Glomerular visceral epithelial cell (primary cell): ENCODE results near the gene FBXL22.

Experiments used
- DNase-seq: peaks from one replicate; pipeline ENCODE4 v3.0.0-alpha.2; 2016; ENCODE audit errors: extremely low spot score

Gene FBXL22

DNA sequence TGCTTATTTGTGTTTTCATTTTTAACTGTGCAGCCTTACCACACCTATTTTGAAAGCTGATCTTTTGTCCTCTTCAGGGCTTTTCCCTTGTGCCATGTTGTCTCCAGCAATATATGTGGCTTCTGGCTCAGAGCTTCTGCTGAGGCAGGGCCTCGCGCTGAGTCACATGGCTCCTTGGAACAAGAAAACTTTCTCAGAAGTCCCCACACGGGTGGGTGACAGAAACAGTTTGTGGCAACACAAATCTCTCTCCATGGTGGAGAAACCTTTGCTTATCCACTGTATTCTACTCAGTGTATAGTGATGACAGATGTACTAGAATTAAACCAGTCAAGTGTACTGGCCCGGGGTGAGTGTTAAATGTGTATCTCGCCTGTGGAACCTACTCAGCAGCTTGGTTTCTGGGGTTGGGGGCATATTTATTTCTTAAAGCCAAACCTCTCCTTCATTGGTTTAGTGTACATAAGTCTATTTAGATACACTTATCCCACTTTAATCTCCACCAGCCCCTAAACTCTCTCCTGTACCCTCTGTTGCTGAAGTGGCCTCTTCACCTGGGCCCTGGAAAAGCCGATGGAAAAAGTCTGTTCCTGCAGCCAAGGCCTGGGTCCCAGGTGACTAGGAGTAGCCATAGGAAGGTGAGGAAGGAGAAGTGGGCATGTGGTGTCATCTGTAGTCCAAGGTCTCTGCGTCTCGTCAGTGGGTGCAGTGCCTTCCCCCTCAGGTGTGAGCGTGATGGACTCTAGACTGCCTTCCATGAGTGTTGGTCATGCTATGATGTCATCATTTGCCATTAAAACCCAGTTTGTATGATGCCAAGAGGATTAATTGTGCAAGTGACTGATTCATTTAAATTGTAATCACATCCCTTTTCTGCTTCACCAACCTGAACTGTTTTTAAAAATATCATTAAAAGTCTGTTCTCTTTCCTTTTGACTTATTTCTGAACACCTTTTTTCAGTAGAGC, 3.2 kb upstream of the FBXL22 start:
- no peak for DNase-seq

DNA sequence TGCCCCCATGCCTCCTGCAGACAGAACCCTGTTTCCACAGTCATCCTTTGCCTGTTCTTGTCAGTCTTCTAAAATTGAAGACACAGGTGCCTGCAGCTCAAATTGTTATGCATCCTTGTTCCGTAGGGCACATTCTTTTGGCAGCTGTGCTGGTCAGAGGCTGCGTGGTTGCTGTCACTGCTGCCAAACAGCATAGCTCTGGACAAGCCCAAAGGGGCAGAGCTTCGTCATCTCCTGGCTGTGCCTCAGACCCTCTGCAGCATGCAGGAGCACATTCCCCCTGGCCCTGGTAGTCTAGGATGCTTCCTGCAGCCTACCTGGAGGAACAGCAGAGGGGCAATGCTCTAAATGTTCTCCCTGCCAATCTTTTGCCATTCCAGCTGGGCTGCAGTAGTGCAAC, 2.1 kb upstream of the FBXL22 start:
- DNase-seq = no peak

DNA sequence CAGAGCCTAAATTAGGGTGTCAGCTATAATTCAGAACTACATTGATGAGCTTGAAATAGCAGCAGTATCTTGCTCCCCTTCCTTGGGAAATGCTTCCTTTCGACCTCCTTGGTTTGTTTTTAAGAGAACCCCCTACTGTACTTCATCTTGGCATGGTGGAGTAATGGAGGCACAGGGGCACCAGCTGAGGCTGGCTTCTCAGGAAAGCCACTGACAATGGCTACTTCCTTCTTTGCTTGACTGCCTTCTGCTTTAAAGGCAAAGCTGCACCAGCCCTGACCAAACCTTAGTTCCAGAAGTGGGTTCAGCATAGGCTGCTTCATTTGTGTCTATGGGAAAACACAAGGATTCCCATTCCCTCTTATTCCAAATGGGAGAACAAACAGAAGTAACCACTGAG, 1.5 kb upstream of the FBXL22 start:
- no peak for DNase-seq

DNA sequence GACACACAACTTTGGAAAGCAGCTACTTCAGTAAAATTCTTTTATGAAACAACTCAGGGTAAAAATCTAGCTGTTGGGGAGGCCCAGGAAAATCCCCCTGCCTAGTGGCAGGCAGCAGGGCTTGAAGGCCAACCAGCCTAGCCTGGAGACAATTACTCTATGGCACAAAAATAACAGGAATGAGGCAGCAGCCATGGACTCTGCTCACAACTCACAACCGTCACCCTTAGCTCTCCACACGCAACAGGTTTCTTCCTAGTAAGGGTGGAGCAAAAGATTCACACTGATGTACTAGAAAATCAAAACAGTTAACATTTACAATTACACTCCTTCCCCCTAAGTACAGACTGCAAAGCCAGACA, 530 bp upstream of the FBXL22 start:
- DNase-seq = no peak

DNA sequence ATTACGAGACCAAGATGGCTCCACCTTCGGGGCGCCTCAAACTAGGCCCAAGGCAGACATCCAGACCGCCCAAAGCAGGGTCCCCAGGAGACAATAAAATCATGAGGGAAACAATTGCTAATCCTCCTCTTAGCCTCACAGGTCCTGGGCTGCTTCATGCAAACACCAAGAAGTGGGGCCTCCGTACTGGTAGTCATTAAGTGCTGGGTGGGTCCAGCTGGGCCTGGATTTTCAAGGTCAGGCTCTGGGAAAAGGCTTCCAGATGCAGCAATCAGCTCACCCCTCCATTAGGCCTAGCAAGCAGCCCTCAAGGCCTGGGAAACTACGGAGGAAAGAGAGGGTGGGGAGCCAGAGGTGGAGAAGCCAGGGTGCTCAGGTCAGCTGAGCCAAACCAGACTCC, 634 bp downstream of the FBXL22 start:
- no peak for DNase-seq

DNA sequence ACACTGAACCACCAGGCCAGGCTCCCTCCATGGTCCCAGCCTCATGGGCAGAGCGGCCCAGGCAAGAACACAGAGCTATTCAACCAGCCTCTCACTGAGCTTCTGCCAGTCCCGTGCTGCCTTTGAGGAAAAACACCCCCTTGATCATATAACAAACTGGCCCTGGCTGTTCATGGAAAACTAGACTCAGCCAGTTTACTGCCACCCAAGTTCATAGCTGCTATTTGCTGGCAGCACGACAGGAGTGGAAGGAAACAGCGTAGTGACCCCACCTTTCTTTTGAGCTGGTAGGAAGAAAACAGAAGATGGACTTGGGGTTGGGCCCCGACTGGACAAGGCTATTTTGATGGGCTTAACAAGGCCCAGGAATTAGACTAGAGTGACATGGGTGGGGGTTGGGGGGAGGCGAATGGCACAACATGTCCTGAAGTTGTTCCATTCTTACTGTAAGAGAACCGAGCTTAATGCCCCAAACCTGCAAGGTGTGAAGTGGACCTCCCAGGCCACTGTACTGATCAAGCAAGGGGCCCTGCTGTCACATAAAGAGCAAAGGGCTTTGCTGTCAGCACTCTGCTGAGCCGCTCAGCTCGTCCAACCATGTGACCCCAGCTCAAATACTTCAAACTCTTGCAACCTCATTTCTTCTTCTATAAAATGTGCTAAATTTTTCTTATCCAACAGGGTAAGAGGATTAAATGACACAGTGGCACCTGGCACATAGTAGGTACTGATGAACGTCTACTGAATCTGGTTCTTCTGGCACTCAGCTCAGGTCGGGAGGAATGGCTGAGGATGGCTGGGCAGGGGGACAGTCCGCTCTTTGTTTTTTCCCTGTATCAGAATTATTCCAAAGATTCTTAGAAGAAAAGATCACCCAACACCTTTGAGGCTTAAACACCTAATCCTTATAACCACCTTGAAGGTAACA, 1.6 kb downstream of the FBXL22 start:
- no peak for DNase-seq

DNA sequence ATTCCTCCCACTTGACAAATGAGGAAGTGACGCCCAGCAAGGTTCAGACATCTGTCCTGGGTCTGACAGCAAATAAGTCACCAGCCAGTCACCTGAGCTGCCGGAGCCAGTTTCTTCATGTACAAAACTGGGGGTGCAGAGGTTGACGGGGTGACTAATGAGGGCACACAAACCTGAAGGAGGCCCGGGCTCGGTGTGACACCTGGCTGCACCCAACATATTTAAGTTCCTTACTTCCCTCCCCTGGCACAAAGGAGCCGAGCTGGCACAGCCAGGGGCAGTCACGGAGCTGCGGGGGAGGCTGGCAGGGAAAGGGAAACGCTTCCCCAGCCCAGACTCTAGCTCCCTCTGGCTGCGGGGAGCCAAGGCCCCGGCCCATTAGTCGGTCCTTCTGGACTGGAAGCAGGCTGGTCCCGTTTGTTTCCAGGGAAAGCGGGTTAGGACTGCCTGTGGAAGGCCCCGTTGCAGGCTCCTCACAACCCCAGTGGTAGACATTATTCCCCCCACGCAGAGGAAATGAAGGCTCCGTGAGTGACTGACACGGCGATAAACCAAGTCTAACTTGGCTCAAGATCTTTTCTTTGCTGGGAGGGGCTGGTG, 2.3 kb downstream of the FBXL22 start:
- peak; percentile 71 for DNase-seq

DNA sequence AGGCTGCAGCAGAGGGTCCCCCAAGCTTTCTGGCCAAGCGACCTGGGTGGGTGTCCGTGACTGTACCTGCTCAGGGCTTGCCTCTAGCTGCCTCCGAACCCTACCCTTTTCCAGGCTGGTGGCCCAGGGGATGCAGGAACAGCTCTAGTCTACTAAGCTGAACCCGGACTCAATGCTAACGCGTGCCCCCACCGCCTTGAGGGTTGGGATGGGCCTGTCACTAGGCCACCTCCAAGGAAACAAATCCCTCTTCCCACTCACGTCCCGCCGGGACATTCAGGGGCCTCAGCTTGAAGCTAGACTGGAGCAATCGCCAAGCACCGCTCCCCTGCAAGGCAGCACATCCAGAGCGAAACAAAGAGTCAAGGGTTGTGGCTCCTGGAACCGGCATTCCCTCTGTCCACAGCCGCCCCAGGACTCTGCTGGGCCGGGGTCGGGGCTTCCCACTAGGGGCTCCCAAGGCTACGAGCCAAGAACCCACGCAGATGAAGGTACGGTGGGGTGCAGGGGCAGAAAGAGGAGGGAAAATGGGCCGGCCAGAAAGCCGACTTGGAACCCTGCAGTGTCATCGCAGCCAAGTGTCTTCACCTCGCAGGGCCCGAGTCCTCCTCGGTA, 2.9 kb downstream of the FBXL22 start:
- peak; percentile 15 for DNase-seq

DNA sequence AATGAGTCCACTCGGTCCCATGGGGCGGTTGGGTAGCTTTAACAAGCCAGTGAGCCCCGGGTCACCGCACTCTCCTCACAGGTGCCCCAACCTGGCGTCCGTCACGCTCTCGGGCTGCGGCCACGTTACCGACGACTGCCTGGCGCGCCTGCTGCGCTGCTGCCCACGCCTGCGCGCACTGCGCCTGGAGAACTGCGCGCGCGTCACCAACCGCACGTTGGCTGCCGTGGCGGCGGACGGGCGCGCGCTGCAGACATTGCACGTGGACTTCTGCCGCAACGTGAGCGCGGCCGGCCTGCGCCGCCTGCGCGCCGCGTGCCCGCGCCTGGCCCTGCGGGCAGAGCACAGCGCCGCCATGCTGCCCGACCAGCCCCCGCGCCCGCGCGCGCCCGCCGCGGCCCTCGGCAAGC, 3.4 kb downstream of the FBXL22 start:
- DNase-seq = peak; percentile 94

DNA sequence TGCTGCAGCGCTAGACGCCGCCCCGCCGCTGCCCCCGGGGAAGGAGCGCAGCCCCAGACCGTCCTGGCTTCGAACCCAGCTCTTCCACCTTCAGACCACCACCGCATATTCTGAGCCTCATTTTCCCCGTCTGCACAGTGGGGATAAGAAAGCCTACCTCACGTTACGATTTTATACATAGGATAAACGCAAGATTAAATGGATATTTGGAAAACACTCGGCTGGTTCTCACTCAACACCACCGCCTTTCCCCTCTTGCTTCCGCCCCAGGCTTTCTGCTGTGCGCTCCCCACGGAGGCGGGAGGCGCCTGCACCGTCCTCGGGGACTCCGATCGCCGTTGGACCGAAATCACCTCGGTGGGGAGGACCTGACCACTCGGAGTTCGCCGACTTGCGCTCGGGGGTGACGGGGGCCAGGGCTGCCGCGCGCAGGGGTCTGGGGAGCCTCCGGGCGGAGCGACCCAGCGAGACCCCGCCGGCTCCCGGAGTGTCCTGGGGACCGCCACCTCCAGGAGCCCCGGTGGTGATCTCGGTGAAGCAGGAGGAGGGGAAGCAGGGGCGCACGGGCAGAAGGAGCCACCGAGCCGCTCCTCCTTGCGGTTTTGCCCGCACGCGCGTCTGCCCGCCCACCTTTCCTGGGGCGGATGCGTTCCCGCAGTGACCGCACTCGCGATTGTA, 4.0 kb downstream of the FBXL22 start:
- DNase-seq = peak; percentile 18

DNA sequence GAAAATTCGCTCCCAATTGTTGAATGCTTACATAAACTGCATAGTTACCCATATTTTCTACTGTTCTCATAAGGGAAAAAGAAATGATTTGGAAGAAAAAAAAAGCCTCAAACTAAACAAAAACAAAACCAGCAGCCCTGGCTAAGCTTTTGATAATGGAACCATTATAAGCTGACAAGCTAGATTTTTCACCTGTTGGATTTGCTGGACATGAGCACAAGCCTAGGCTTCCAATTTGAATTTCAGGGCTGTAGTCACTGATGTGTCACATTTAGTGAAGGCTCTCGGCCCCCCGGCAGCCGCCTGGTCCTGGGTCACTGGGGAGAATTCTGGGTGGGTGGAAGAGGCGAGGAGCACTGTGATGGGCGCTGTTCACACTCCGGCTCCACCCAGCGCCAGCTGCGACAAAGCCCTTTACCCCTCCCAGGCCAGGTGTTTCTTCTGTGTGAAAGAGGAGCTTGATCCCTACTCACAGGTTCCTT, 4.6 kb downstream of the FBXL22 start:
- no peak for DNase-seq

DNA sequence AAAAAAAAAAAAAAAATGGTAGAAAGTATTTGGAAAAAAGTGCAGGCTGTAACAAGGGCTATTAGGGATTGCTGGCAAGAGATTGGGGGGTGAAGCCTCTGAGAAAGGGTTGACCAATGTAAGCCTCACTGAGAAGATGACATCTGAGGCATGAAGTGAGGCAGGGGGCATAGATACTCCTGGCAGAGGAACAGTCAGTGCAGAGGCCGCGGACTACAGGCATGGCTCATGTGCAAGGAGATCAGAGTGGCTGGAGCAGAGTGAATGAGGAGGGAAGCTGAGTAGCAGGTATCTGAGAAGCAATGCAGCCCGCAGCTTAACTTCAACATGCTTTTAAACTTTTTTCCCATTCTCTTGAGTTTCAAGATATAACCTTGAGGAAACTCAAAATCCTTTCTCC, 5.4 kb downstream of the FBXL22 start:
- no peak for DNase-seq

DNA sequence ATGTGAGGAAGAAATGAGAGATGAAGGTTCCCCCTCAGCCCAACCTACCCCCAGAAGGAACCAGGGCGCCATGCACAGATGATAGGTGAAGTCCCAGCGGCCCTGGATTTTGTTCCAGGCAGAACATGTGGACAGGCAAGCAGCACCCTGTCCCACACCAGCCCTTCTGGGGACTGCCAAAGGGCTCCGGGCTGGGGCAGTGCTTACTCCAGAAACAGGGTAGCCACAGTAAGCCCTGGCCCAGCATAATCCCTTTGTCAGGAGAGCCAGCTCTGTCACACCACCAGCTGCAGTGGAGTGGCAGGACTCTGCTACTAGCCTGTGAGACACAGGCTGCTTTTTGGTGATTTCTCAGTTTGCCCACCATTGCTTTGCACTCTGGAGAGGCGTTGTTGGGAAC, 6.3 kb downstream of the FBXL22 start:
- DNase-seq = no peak

DNA sequence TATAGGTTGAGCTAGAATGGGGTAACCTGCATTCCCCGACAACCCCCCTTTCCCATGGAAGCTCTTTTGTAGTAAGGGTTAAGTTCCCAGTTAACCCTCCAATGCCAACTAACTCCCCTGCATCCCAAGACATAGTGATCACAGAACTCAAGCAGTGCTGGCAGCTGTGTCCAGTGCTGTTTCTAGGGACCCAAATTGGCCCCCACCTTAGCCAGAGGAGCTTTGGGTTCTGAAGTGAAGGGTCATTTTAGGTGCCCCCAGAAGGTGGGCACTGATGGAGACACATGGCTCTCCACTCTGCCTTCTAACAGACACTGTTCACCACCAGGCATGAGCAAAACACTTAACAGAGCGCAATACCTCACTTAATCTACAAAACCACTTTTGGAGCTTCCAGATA, 7.1 kb downstream of the FBXL22 start:
- no peak for DNase-seq

DNA sequence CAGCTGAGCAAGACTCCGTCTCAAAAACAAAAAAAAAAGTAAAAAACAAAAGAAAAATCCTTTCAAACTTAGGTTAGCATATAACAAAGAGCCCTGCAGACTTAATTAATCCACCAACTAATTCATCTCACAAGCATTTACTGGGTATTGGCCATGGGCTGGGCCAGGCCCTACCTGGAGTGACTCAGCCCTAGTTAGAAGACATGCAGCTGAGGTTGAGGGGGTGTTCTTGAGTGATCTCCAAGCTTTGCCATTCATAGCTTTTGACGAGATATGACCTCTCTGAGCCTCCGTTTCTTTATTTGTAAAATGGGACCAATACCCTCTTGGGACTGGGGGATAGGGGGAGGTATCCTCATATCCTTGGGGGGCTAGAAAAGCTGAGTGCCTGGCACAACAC, 7.8 kb downstream of the FBXL22 start:
- DNase-seq = no peak

DNA sequence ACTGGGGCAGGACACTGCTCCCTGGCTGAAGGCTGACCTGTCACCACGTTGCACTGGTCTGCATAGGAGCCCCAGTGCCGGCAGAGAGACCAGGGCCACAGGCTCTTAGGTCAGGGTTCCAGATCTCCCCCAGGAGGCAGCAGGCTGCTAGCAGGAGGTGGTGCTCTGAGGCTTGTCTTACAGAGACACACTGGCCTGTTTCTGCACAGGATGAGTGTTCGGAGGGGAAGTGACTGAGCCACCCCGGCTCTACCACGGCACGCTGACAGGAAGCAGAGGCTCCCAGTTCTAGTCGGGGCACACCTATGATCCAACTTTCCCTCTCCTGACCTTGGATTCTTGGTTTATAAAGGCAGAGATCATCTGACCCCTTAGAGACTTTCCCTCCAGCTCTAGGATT, 8.6 kb downstream of the FBXL22 start:
- no peak for DNase-seq

DNA sequence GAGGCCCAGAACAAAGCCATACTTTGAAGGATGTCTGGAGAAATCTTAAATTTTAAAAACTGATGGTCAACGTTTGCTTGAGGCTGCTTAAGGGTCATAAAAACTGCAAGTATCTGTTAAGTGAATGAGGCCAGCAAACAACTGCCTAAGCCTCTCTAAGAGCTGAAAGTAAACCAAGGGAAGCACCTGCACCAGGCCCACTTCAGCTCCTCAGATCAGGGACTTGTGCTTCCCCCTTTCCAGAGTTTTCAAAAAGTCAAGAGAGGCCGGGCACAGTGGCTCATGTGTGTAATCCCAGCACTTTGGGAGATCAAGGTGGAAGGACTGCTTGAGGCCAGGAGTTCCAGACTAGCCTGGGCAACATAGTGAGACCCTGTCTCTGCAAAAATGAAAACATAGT, 9.1 kb downstream of the FBXL22 start:
- no peak for DNase-seq

DNA sequence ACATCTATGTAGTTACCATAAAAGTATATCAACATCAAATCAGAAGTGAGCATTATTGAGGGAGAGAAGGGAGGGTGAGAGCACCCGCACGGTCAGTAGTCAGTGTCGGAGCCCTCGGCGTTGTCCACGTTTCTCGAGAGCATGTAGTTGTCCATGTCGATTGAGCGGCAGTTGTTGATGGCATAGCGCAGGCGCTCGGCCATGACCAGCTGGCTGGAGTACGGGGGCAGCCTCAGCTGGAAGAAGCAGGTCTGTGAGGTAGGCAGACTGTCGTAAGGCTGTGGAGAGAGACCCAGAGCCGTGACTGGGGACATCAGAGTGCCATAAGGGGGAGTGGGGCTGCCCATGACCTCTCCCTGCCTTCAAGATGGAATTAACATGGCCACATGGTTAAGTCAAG, 11.8 kb downstream of the FBXL22 start:
- DNase-seq = no peak

DNA sequence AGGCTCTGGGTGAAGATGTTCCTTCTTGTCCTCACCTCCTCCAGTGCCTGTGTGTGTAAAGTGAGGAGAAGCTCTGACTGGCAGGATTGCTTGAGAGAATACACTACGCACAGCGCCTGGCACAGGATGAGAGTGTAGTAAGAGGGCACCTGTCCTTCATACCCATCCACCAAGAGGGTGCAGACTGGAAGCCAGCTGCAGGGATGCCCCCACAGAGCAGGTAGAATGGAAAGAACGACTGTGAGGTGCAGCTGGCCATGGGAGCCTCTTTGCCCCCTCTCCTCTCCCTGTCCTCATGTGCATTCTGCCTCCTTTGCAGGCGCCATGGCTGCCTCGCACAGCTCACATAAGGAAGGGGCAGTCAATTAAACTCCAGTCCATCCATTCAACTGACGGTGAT, 12.3 kb downstream of the FBXL22 start:
- no peak for DNase-seq

DNA sequence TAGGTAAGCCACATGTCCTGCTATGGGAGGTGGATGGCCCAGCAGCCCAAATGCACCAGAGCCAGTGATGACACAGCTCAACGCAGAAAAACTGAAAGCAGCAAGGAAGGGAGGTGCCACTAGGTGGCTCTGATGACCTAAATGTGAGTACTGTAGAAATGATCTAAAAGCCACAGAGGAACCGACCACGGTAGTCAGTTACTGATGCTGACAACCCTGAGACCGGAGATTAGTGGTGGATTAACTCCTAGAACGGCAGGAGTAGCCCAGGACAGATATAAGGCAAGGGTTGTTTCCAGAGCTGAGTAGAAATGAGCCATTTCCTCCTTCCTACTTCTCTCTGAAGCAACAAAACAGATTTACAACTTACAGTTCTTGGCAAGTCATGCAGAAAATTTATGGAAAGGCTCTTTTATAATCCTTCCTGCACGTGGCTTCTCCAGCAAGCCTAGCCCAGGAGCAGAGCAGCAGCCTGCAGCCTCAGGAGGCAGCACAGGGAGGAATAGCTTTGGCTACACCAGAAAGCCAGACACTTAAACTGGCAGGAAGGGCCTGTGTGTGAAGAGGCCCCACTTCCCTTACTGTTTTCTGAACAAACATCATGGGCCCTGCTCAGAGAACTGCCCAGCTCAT, 13.1 kb downstream of the FBXL22 start:
- peak; percentile 81 for DNase-seq

DNA sequence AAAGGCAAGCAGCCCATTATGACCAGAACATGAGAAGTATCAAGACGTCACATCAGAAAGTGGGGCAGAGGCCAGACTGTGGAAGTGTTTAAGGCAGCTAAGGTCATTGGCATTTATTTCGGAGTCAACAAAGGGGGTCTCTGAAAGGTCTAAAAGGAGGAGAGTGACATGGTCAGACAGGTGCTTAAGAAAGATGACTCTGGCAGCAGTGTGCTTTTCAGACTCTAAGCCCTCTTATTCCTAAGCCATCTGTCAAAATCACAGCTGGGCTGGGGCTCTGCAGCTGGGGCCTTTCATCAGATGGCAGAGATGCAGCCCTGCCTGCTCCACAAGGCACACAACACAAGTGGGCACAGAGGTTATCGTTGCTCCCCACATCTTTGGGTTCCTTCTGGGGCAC, 14.0 kb downstream of the FBXL22 start:
- no peak for DNase-seq
